Measurements from ENCODE around the gene HS3ST6. TPM values are rescaled to one million over a fixed set of nuclear protein-coding genes. Genes with fewer than 3 reads are reported as not detected.

Gene HS3ST6
- total RNA-seq, 1 donor from 2014 or later = not detected

- H3K4me3 ChIP-seq = no peak overlapping the region
- H3K27me3 Mint-ChIP-seq (ENCODE audit: insufficient read depth, low read depth) = peaks cover 20% of the 10 kb centered on the region
- peaks cover 12% of the 10 kb centered on the region for H3K27me3 ChIP-seq
- peaks cover 27% of the 10 kb centered on the region for H3K4me1 ChIP-seq
- H3K79me2 ChIP-seq (ENCODE audit: low read depth) = no peaks in the 10 kb centered on the region
- no peak overlapping the region for H3K4me3 Mint-ChIP-seq
- H3K27ac Mint-ChIP-seq = no peak overlapping the region
- H3K4me1 Mint-ChIP-seq = peaks cover 6% of the 10 kb centered on the region
- peaks cover 4% of the 10 kb centered on the region for H3F3A ChIP-seq (ENCODE audit: low read depth)
- no peaks in the 10 kb centered on the region for H3K9me3 ChIP-seq (ENCODE audit: low read depth)
- no peaks in the 10 kb centered on the region for H4K20me1 ChIP-seq (ENCODE audit: low read depth)
- DNase-seq (ENCODE audit: low spot score) = peak; percentile 1
- H3K4me2 ChIP-seq = no peak overlapping the region
- H3K36me3 Mint-ChIP-seq = no peaks in the 10 kb centered on the region
- TF ChIP-seq EZH2 (IDR thresholded peaks at IDR 0.05) (no peak), CTCF (IDR thresholded peaks at IDR 0.05) (no peak), EZH2phosphoT487 (IDR thresholded peaks at IDR 0.05) (no peak)
- H3K36me3 ChIP-seq = no peaks in the 10 kb centered on the region
- no peak overlapping the region for H2AFZ ChIP-seq (replicated peaks)
- no peak overlapping the region for H3K9ac ChIP-seq
- no peaks in the 10 kb centered on the region for H3K9me3 Mint-ChIP-seq
- no peak overlapping the region for H3K27ac ChIP-seq
These were observed 6.6 kb downstream of the HS3ST6 start for GRCh38 chr16:1911467-1912214.

DNA sequence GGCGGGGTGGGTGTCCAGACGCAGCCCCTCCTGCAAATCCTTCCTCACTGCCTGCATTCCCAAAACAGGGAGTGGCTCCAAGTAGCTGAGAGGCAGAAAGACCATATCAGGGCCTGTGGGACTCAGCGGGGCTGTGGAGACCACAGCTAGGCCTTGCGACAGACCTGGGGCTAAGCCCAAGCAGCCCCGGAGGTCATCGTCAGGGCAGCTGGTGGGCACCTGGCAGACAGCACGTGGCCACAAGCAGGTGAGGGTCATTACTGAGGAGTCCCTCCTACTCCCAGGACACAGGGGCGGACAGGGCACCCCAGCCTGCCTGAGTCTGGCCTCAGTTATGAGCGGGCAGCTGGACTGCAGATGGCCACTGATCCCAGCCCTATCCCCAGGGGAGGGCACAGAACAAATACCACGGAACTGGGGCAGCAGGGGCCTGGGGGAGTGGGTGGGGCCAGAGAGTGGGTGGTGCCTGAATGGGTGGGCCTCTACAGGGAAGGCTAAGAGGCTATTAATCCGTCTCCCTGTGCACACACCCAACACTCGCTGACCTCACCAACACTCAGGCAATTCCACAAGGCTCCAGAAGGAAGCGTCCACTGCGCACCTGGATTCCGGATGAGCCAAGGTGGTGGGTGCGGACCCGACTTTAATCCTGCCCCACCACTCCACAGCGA is 8.5 kb downstream of the HS3ST6 start:
- H3K9me3 Mint-ChIP-seq = no peaks in the 10 kb centered on the region
- TF ChIP-seq EZH2 (IDR thresholded peaks at IDR 0.05) (no peak), CTCF (IDR thresholded peaks at IDR 0.05) (no peak), EZH2phosphoT487 (IDR thresholded peaks at IDR 0.05) (no peak)

GRCh38 chr16:1908983-1909382 is 9.2 kb downstream of the HS3ST6 start:
- Mint-ChIP-seq H3K27me3 (ENCODE audit: insufficient read depth, low read depth) (peaks cover 12% of the 10 kb centered on the region), H3K4me3 (no peak overlapping the region)

More for the DNA sequence above, 8.5 kb downstream of the HS3ST6 start:
- H3K4me3 ChIP-seq = no peak overlapping the region
- no peak overlapping the region for H3K4me3 Mint-ChIP-seq
- peak; percentile 8 for DNase-seq (ENCODE audit: low spot score)
- H4K20me1 ChIP-seq (ENCODE audit: low read depth) = no peaks in the 10 kb centered on the region
- H3K27me3 ChIP-seq = no peaks in the 10 kb centered on the region
- H3K27me3 Mint-ChIP-seq (ENCODE audit: insufficient read depth, low read depth) = peaks cover 13% of the 10 kb centered on the region
- no peaks in the 10 kb centered on the region for H3K36me3 ChIP-seq
- no peak overlapping the region for H3K27ac Mint-ChIP-seq
- H3K9me3 ChIP-seq (ENCODE audit: low read depth) = no peaks in the 10 kb centered on the region
- no peak overlapping the region for H3K27ac ChIP-seq
- H3K4me2 ChIP-seq = no peak overlapping the region
- H3K36me3 Mint-ChIP-seq = no peaks in the 10 kb centered on the region
- H3K4me1 Mint-ChIP-seq = peaks cover 4% of the 10 kb centered on the region
- peaks cover 17% of the 10 kb centered on the region for H3K4me1 ChIP-seq
- H2AFZ ChIP-seq (replicated peaks) = no peak overlapping the region
- H3F3A ChIP-seq (ENCODE audit: low read depth) = no peaks in the 10 kb centered on the region
- no peak overlapping the region for H3K9ac ChIP-seq
- H3K79me2 ChIP-seq (ENCODE audit: low read depth) = no peaks in the 10 kb centered on the region

More at GRCh38 chr16:1908983-1909382, 9.2 kb downstream of the HS3ST6 start:
- Histone ChIP-seq H4K20me1 (ENCODE audit: low read depth) (no peaks in the 10 kb centered on the region), H3F3A (ENCODE audit: low read depth) (no peaks in the 10 kb centered on the region), H3K4me2 (no peak overlapping the region), H3K9me3 (ENCODE audit: low read depth) (no peaks in the 10 kb centered on the region), H3K9ac (no peak overlapping the region), H2AFZ (replicated peaks) (no peak overlapping the region), H3K4me1 (peaks cover 10% of the 10 kb centered on the region), H3K4me3 (no peak overlapping the region), H3K36me3 (no peaks in the 10 kb centered on the region), H3K27me3 (no peaks in the 10 kb centered on the region), H3K27ac (no peak overlapping the region), H3K79me2 (ENCODE audit: low read depth) (no peaks in the 10 kb centered on the region)
- Mint-ChIP-seq H3K36me3 (no peaks in the 10 kb centered on the region), H3K4me1 (peaks cover 7% of the 10 kb centered on the region), H3K9me3 (no peaks in the 10 kb centered on the region), H3K27ac (no peak overlapping the region)
- DNase-seq (ENCODE audit: low spot score) = peak; percentile 11
- TF ChIP-seq CTCF (IDR thresholded peaks at IDR 0.05) (no peak), EZH2phosphoT487 (IDR thresholded peaks at IDR 0.05) (no peak), EZH2 (IDR thresholded peaks at IDR 0.05) (no peak)
